Right lung (tissue), 5 donors: Measurements from ENCODE around the gene NDUFS8. TPM values are rescaled to one million over a fixed set of nuclear protein-coding genes. Genes with fewer than 3 reads are reported as not detected.

ENCODE experiments used
- DNase-seq, 2 donors: peaks; one replicate each; pipeline ENCODE4 v3.0.0-alpha.2; 2013
- polyA plus RNA-seq, 5 donors: library from polyadenylated mRNA; unstranded; fragments of 120-200 nt; gene quantifications; one replicate each; pipeline versions ENCODE4 v1.2.1 to v1.2.3, GENCODE V29; 2013; ENCODE audit warnings: inconsistent platforms in 1 of 5, low replicate concordance in 1 of 5; ENCODE audit not compliant: insufficient read length in 5 of 5, insufficient read depth in 1 of 5

NDUFS8 gene
- polyA plus RNA-seq, 5 donors, result 41.7 to 90.0 (median 48.3) TPM

- no peak for DNase-seq
These were observed 3.2 kb downstream of the NDUFS8 start for GRCh38 chr11:68033708-68034045.

- no peak for DNase-seq
These were observed 4.9 kb downstream of the NDUFS8 start for GRCh38 chr11:68035266-68035876.

GRCh38 chr11:68036141-68036716, 5.7 kb downstream of the NDUFS8 start:
- DNase-seq, result no peak

DNA sequence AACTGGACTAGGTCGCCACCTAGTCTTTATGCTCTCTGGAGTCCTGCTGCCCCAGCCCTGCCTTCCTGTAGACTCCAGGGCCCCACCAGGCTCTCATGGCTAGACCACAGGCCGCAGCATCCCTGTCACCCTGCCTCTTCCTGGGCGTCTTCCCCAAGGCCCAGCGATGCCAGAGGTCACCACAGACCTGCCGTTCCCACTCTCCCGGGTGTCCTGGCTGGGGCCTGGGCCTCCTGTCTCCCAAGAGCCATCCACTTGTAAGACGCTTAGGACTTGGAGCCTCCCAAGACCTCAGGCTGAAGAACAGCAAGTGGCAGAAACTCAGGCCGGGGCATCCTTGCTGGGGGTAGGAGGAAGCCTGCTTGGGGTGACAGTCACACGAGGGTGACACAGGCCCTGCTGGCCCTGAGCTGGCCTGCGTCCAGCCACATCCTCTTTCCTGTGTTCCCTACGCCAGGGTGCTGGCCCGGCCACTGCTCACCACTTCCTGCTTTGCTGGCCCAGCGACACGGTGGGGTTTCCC, 6.3 kb downstream of the NDUFS8 start:
- no peak for DNase-seq

DNA sequence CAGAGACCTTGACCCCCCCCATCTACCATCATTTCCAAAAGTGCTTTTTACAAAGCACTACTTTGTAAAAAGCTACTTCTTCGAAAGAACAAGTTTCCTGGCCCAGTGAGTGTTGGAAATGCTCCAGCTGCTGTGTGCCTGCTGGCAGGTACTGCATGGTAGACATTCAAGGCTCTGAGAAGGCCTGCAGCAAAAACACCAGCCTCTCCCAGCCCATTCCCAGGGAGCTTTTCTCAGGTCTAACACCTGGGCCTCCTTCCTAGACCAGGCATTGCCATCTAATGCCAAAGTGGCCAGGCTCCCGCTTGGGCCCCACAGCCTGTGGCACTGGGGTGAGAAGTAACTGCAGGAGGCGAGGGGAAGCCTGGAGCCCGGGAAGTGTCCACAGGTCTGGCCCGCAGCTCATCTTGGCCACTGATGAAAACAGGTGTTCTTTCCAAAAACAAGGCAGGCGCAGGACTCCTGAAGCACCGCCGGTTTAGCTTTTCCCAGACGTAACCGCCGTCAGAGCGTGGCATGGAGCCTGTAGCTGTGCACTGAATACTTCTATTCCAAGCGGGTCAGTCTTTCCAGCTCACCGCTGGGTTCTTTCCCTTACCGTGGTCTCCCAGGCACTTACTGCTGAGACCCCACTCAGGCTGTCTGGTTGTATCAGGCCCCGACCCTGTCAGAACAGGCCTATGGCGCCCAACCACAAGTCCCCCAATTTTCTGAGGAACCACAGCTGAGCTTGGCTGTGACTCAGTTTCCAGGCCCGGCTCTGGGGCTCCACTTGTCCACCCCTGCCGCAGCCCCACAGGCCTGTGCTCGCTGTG, 7.1 kb downstream of the NDUFS8 start:
- no peak for DNase-seq

GRCh38 chr11:68038226-68038717, 7.8 kb downstream of the NDUFS8 start:
- no peak for DNase-seq

- DNase-seq, result peak; percentile 75 to 77
These were observed 8.4 kb downstream of the NDUFS8 start, which contains the start of gene TCIRG1 for GRCh38 chr11:68038718-68039525. TCIRG1 (plus strand) TSS chr11:68039025; CDS start chr11:68041272, 2,247 bp downstream.

DNA sequence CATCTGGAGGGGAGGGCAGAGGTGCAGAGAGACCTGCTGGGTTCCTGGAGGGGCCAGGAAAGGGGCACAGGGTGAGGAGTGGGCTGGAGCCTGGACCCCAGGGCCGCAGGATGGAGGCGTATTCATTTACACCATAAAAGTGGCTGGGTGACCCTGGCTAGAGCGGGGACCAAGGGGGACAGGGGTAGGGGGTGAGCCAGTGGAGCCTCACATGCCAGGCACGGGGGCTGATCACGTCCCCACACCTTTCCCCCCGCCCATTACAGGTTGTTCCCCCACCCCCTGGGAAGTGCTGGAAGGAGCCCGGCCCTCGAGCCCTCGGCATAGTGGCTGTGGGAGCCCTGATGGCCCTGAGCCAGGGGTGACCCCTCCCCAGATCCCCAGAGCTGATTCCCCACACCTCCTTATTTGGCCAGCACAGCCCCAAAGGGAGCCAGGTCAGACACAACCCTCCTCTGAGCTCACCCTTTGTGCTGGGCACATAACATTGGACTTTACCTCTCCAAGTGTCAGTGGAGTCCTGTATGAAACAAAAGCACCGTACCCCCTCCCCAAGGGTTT, 9.1 kb downstream of the NDUFS8 start:
- no peak for DNase-seq

DNA sequence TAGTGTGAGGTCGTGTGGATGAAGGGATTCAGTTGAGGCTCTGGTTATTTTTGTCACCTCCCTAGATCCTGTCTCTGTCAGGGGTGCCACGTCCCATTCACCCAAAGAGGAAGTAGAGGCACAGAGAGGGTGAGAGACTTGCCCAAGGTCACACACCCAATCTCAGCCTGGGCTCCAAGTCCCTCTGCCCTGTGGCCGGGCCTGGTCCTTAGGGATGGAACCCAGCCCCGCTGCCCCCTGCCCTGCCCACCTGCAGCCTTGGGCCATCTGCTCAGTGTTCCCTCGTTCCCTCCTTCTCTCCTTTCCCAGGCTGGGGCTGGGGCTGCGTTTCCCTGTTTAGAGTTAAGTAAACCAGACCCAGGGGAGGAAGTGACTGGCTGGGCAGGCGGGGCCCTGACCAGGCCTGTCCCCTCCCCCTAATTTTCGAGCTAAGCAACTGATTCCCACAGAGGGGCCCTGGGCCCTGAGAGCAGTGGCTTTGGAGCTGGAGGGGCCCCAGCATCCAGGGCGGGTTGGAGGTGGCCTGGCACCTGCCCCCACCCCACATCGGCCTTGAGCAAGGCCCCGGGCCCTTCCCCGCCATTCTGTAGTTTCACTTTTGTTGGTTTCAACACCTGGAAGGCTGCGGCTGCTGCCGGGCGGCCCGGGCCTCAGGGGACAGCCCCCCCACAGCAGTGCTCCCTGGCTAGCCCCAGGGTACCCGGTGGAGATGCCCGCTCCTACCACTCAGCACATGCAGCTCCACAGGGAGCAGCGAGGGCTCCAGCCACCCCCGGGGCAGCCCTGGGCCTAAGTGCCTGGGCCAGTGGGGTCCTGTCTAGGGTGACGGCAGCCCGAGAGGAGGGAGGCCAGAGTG, 9.8 kb downstream of the NDUFS8 start:
- DNase-seq, result peak; percentile 50 to 52

GRCh38 chr11:68040957-68041591, 10.6 kb downstream of the NDUFS8 start:
- no peak for DNase-seq

GRCh38 chr11:68041617-68042218, 11.2 kb downstream of the NDUFS8 start:
- DNase-seq, result no peak

DNA sequence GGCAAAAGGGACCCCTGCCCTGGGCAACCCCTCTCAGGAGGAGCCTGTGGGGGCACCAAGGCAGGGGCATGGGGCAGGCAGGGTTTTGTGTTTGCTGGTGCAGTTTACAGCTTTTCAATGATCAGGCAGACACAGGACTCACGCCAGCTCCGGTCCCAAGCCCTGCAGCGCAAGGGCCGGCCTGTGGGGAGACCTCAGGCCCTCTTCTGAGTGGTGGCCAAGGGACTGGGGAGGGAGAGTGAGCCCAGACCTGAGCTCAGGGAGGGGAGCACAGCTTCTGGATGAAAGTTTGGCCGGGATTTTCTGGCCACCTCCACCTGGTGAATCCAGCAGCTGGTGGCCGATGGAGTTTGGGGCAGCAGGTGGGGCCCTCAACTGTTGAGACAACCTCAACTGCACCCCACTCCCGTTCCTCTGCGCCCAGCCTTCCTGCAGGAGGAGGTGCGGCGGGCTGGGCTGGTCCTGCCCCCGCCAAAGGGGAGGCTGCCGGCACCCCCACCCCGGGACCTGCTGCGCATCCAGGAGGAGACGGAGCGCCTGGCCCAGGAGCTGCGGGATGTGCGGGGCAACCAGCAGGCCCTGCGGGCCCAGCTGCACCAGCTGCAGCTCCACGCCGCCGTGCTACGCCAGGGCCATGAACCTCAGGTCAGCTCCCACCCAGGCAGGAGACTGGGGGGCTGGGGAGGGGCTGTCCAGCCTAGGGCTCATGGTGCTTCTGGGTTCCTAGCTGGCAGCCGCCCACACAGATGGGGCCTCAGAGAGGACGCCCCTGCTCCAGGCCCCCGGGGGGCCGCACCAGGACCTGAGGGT, 11.9 kb downstream of the NDUFS8 start:
- no peak for DNase-seq

DNA sequence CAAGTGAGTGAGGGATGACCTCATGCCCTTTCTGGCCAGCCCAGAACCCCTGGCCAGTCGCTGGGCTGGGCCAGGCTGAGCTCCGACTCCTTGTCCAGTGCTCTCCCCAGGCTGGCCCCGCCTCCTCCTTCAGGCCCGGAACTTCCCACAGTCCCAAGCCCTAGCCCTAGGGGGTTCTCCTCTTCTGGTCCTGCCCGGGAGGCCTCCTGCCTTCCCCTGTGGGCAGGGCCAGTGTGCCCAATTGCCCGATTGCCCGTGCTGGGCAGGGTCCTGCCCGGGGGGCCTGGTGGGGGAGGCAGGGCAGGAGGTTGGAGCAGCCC, 12.5 kb downstream of the NDUFS8 start:
- no peak for DNase-seq

- DNase-seq, result no peak
These were observed 13.1 kb downstream of the NDUFS8 start for GRCh38 chr11:68043349-68044144.

- no peak for DNase-seq
These were observed 13.8 kb downstream of the NDUFS8 start for GRCh38 chr11:68044145-68044813.

GRCh38 chr11:68044898-68045351, 14.4 kb downstream of the NDUFS8 start:
- DNase-seq, result no peak
